K562 (cell line): ENCODE data around the gene LRRC8C. TPM values are rescaled to one million over a fixed set of nuclear protein-coding genes. Genes with fewer than 3 reads are reported as not detected.

Source experiments
- ATAC-seq: fragments of 200-7000 bp; cut with Tn5 transposase; 3 replicates; pipeline ENCODE4 v1.9.1; 2020; ENCODE audit warnings: moderate library complexity
- BruUV-seq: library from RNA; stranded (reverse); fragments of 400-500 nt; replicated peaks from 2 replicates; lab custom pipeline; 2021; lab: Mats Ljungman, UMichigan
- CTCF ChIA-PET: fragments of 300-600 bp; formaldehyde crosslinking; extraction: SDS; loops from one replicate; lab custom pipeline; 2021; ENCODE audit warnings: low intra/inter-chr PET ratio; lab: Yijun Ruan, JAX
- POLR2A ChIA-PET: fragments of 300-600, 350-650 bp; sonication (Branson Sonifier 250); formaldehyde crosslinking; extraction: SDS; loops from one replicate; lab custom pipeline; 2021; ENCODE audit warnings: antibody characterized with exemption, inconsistent platforms; lab: Yijun Ruan, JAX
- DNase-seq, 4 experiments: peaks; one replicate each; pipeline versions ENCODE4 v3.0.0 to v3.0.0-alpha.2; 2011 to 2018; ENCODE audit warnings: low spot score in 3 of 4, mixed read lengths in 3 of 4; ENCODE audit errors: extremely low read depth in 1 of 4
- FAIRE-seq: peaks from 2 replicates; lab custom pipeline; 2011; peaks lifted over from hg19 to GRCh38; lab: Jason Lieb, UNC
- H2AFZ ChIP-seq: 2 replicates; pipeline ENCODE4 v1.6.0; 2011; ENCODE audit warnings: low read depth, low read length, control low read depth, inconsistent platforms
- H3K27ac ChIP-seq: fragments of 200-600 bp; 3 replicates; pipeline ENCODE4 v1.8.0; 2011; ENCODE audit warnings: low read depth, mild to moderate bottlenecking, control low read depth, inconsistent platforms, low read length, moderate library complexity, mixed read lengths; ENCODE audit errors: extremely low read depth
- H3K27me3 ChIP-seq, 2 experiments: fragments of 300-600 bp in 1 of 2; 2 replicates in 1 of 2; 3 replicates in 1 of 2; pipeline versions ENCODE4 v1.6.0 to v1.8.0; 2011; ENCODE audit warnings: inconsistent platforms in 2 of 2, low read length in 2 of 2, mild to moderate bottlenecking in 1 of 2, mixed read lengths in 1 of 2, moderate library complexity in 1 of 2; ENCODE audit not compliant: control insufficient read depth in 2 of 2, insufficient read depth in 2 of 2
- H3K36me3 ChIP-seq: fragments of 300-600 bp; 3 replicates; pipeline ENCODE4 v1.8.0; 2011; ENCODE audit warnings: mild to moderate bottlenecking, low read length, inconsistent platforms; ENCODE audit not compliant: control insufficient read depth, insufficient read depth
- H3K4me1 ChIP-seq, 2 experiments: fragments of 200-600 bp in 1 of 2; replicated peaks in 1 of 2; 2 replicates in 1 of 2; 3 replicates in 1 of 2; pipeline versions ENCODE4 v1.5.1 to v1.8.0; 2011; ENCODE audit warnings: inconsistent platforms in 2 of 2, low read length in 2 of 2, mild to moderate bottlenecking in 1 of 2, mixed read lengths in 1 of 2, moderate library complexity in 1 of 2; ENCODE audit not compliant: control insufficient read depth in 2 of 2, insufficient read depth in 2 of 2
- H3K4me2 ChIP-seq: 2 replicates; pipeline ENCODE4 v1.6.1; 2011; ENCODE audit warnings: low read length, control low read depth, inconsistent platforms, mixed read lengths; ENCODE audit not compliant: insufficient read depth
- H3K4me3 ChIP-seq: fragments of 200-600 bp; sonication (generic), shearing (Covaris generic); 2 replicates; pipeline ENCODE4 v1.5.1; 2016; ENCODE audit warnings: control low read depth, inconsistent platforms
- H3K79me2 ChIP-seq: fragments of 200-600 bp; 3 replicates; pipeline ENCODE4 v1.8.0; 2011; ENCODE audit warnings: low read length, inconsistent platforms; ENCODE audit not compliant: control insufficient read depth, insufficient read depth
- H3K9ac ChIP-seq, 2 experiments: 2 replicates each; pipeline versions ENCODE4 v1.6.0 to v1.6.1; 2011; ENCODE audit warnings: low read depth in 2 of 2, low read length in 2 of 2, control low read depth in 1 of 2, inconsistent platforms in 1 of 2, mild to moderate bottlenecking in 1 of 2, mixed read lengths in 1 of 2; ENCODE audit not compliant: insufficient read depth in 1 of 2
- H3K9me1 ChIP-seq: one replicate; pipeline ENCODE4 v1.6.0; 2011; ENCODE audit warnings: inconsistent platforms, mild to moderate bottlenecking, low read length, moderate library complexity; ENCODE audit not compliant: control insufficient read depth, insufficient read depth
- H3K9me3 ChIP-seq: replicated peaks from 2 replicates; pipeline ENCODE4 v1.5.1; 2011; ENCODE audit warnings: low read depth, low read length, inconsistent platforms; ENCODE audit not compliant: control insufficient read depth, insufficient read depth
- H4K20me1 ChIP-seq: replicated peaks from 2 replicates; pipeline ENCODE4 v1.6.1; 2011; ENCODE audit warnings: low read length, inconsistent platforms, mixed read lengths; ENCODE audit not compliant: control insufficient read depth, insufficient read depth
- KDM5B ChIP-seq: fragments of 200-600 bp; sonication (generic); IDR thresholded peaks from 2 replicates; pipeline ENCODE4 v1.6.1; 2012; ENCODE audit warnings: low read depth, mild to moderate bottlenecking, moderate library complexity, low read length, control low read depth, inconsistent platforms; ENCODE audit not compliant: insufficient replicate concordance
- USF1 ChIP-seq: sonication (generic); formaldehyde crosslinking; IDR thresholded peaks from 2 replicates; pipeline ENCODE4 v1.9.0; 2022; ENCODE audit warnings: mild to moderate bottlenecking, missing genetic modification reagents
- USF2 ChIP-seq: sonication (generic); formaldehyde crosslinking; IDR thresholded peaks from 2 replicates; pipeline ENCODE4 v1.5.0; 2020; ENCODE audit warnings: missing genetic modification reagents
- WGBS: fragments of 100-300 bp; shearing (Covaris generic); methylation state at CpG from one replicate; pipeline ENCODE4 v1.1.6; 2016; ENCODE audit warnings: low coverage, mixed read lengths; ENCODE audit not compliant: insufficient coverage; ENCODE audit errors: missing lambda C conversion rate; 5-methylcytosine and 5-hydroxymethylcytosine counted together
- in situ Hi-C: fragments of 300-500 bp; cut with MboI; formaldehyde crosslinking; loops from 4 replicates; pipeline ENCODE4 v1.15.0; 2018; ENCODE audit warnings: inconsistent platforms, mixed read lengths
- intact Hi-C: fragments of 100-400 bp; cut with micrococcal nuclease; formaldehyde crosslinking; loops from 2 replicates; pipeline ENCODE4 v1.14.2; 2022
- polyA plus RNA-seq, 8 experiments: library from polyadenylated mRNA; depleted of rRNA in 4 of 8; stranded (reverse) in 5 of 8; unstranded in 3 of 8; fragments of >200 nt; fragmentation: Nextera tagmentation in 2 of 8; fragmentation: Illumina TruSeq in 1 of 8; extraction: Ambion mirVana in 2 of 8; extraction: Trizol in 1 of 8; gene quantifications; 2 replicates each; pipeline versions ENCODE4 v1.2.1 to v1.2.3, GENCODE V29; 2011 to 2014; ENCODE audit warnings: inconsistent platforms in 1 of 8, missing spikeins in 1 of 8
- total RNA-seq, 7 experiments: library from RNA; depleted of rRNA in 6 of 7; stranded (reverse); fragments of >200 nt in 6 of 7; fragmentation: Illumina TruSeq in 2 of 7; extraction: Trizol in 2 of 7; gene quantifications; 2 replicates each; pipeline versions ENCODE4 v1.2.1 to v1.2.3, GENCODE V29; 2011 to 2021; ENCODE audit warnings: low replicate concordance in 1 of 7

Gene LRRC8C
- total and polyA plus RNA-seq, 9 of the 15 experiments (the other 6 are each of a cell fraction or from before 2014, with no cell fraction given) = 1.00 to 12.5 (median 4.5) TPM

- POLR2A ChIA-PET = interaction anchor here (0.6 to 0.8 kb wide), 2 partner anchors 9 to 765 kb away, joined by 3 read pairs; no protein-coding TSS in a partner anchor
- no peak for FAIRE-seq
- no TSS peak for BruUV-seq
These were observed 132.9 kb downstream of the LRRC8C start for GRCh38 chr1:89765774-89766173.

More at GRCh38 chr1:89765774-89766173, 132.9 kb downstream of the LRRC8C start:
- no peaks in the 10 kb centered on the region for H3K79me2 ChIP-seq
- peaks cover 9 to 17% of the 10 kb centered on the region in 2 experiments for H3K4me1 ChIP-seq
- in situ Hi-C loops = loop anchor here (10.0 kb wide), 1 partner anchor 281 kb away; no protein-coding TSS in a partner anchor
- TF ChIP-seq USF1 (CRISPR knock-in tag) = peak; percentile 61; the same call in 1 of the 2 replicates
- TF ChIP-seq USF2 (CRISPR knock-in tag) = peak; percentile 49
- TF ChIP-seq KDM5B = no peak
- no peak overlapping the region for H3K27ac ChIP-seq
- no peak for ATAC-seq
- no peaks in the 10 kb centered on the region for H3K9me3 ChIP-seq
- H3K4me2 ChIP-seq = no peak overlapping the region
- no peak for DNase-seq
- WGBS = 50% methylated on average over 1 of the region's 1 CpG
- CTCF ChIA-PET = interaction anchor here (0.7 kb wide), 1 partner anchor 133 kb away, joined by 4 read pairs; no protein-coding TSS in a partner anchor
- no peak overlapping the region for H3K9ac ChIP-seq
- H3K36me3 ChIP-seq = no peaks in the 10 kb centered on the region
- H2AFZ ChIP-seq = no peak overlapping the region
- no peaks in the 10 kb centered on the region for H4K20me1 ChIP-seq
- H3K27me3 ChIP-seq = no peaks in the 10 kb centered on the region
- H3K9me1 ChIP-seq = no peaks in the 10 kb centered on the region
- no peak overlapping the region for H3K4me3 ChIP-seq
- intact Hi-C loops = loop anchor here (2.0 kb wide), 1 partner anchor 241 kb away; the partner anchor contains the start of gene LRRC8B
